Upper lobe of left lung (tissue), 4 donors: Measurements from ENCODE around the gene ONECUT1.

Experiments used
- POLR2A ChIP-seq, 4 donors: fragments of 450-650 bp; IDR thresholded peaks; one replicate each; pipeline ENCODE4 v1.5.1; 2016 to 2017; ENCODE audit warnings: antibody characterized with exemption in 4 of 4, mild to moderate bottlenecking in 2 of 4
- TF ChIP-seq, protein P1 (sequence below), 6 experiments: fragments of 450-650 bp in 4 of 6; fragments of 200-600 bp in 2 of 6; sonication (generic) in 2 of 6; IDR thresholded peaks; one replicate each; pipeline ENCODE4 v1.5.1; 2016 to 2019; ENCODE audit warnings: antibody characterized with exemption in 6 of 6

DNA sequence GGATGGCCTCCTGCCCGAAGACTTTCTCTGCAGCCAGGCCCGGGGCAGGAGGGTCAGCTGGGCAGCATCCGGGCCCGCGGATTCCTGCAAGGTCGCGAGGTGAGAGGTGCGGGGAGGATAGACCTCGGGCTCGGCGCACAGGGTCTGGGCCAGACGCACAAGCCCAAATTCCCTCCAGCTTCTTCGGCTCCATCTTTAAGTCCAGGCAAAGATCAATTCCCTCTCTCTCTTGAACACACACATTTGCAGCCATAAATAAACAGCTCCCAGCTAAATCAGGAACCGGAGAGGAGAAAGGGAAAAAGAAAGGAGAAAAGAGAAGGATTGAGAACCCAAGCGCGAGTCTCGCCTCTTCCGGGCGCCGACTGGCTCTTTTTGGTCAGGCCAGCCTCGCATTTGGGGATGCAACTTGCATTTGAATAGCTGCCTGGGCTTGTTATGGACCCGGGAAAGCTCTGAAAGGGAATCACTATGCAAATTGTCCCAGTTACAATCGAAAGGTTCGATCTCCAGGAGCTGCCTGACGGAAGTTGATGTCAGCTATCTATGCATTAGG lies 14.5 kb upstream of the ONECUT1 start:
- TF ChIP-seq, protein P1, sequence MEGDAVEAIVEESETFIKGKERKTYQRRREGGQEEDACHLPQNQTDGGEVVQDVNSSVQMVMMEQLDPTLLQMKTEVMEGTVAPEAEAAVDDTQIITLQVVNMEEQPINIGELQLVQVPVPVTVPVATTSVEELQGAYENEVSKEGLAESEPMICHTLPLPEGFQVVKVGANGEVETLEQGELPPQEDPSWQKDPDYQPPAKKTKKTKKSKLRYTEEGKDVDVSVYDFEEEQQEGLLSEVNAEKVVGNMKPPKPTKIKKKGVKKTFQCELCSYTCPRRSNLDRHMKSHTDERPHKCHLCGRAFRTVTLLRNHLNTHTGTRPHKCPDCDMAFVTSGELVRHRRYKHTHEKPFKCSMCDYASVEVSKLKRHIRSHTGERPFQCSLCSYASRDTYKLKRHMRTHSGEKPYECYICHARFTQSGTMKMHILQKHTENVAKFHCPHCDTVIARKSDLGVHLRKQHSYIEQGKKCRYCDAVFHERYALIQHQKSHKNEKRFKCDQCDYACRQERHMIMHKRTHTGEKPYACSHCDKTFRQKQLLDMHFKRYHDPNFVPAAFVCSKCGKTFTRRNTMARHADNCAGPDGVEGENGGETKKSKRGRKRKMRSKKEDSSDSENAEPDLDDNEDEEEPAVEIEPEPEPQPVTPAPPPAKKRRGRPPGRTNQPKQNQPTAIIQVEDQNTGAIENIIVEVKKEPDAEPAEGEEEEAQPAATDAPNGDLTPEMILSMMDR (IDR thresholded peaks at IDR 0.05), result no peak
- no peak for TF ChIP-seq POLR2A (IDR thresholded peaks at IDR 0.05)
